ENCODE results near the gene AOC2.
A peak's percentile ranks its signal among the peaks of the same experiment; 100 is the strongest.

The AOC2 gene, protein sequence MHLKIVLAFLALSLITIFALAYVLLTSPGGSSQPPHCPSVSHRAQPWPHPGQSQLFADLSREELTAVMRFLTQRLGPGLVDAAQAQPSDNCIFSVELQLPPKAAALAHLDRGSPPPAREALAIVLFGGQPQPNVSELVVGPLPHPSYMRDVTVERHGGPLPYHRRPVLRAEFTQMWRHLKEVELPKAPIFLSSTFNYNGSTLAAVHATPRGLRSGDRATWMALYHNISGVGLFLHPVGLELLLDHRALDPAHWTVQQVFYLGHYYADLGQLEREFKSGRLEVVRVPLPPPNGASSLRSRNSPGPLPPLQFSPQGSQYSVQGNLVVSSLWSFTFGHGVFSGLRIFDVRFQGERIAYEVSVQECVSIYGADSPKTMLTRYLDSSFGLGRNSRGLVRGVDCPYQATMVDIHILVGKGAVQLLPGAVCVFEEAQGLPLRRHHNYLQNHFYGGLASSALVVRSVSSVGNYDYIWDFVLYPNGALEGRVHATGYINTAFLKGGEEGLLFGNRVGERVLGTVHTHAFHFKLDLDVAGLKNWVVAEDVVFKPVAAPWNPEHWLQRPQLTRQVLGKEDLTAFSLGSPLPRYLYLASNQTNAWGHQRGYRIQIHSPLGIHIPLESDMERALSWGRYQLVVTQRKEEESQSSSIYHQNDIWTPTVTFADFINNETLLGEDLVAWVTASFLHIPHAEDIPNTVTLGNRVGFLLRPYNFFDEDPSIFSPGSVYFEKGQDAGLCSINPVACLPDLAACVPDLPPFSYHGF

DNA sequence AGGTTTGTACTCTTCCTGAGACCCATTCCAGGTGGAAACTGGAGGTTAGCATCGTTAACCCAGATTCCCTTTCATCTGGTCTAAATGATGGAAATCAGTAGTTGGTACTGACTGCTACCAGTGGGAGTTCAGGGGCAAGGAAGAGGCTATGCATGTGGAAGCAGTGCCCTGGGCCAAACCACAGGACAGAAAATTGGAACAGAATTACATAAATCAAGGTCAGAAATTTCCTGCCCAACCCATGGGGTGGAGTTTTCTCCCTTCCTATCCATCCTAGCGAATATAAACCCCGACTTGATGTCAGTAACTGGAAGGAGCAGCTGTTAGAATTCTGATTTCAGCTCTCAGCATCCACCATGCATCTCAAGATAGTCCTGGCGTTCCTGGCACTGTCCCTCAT, at the start of gene AOC2:
AOC2 (plus strand) TSS at position 310 of the 400 bp plus-strand sequence; CDS start at position 357, 47 bp downstream.
- DNase-seq (ENCODE audit: low read depth, low spot score): no peak

DNA sequence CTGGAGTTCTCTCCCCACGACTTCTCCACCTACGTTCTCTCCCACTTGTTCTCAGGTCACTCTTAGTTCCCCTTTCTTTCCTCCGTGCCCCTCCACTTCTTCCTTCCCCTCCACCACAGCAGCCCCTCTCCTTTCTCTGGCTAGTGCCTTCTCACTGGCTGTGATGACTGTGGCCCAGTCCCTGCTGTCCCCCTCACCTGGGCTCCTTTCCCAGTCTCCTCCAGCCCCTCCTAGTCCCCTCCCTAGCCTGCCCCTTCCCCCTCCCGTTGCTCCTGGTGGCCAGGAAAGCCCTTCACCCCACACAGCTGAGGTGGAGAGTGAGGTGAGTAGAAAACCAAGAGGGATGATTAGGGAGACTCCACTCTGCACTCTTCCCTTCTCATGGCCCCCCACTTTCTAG, 49.3 kb upstream of the AOC2 start:
- no peak for DNase-seq (ENCODE audit: low read depth, low spot score)

DNA sequence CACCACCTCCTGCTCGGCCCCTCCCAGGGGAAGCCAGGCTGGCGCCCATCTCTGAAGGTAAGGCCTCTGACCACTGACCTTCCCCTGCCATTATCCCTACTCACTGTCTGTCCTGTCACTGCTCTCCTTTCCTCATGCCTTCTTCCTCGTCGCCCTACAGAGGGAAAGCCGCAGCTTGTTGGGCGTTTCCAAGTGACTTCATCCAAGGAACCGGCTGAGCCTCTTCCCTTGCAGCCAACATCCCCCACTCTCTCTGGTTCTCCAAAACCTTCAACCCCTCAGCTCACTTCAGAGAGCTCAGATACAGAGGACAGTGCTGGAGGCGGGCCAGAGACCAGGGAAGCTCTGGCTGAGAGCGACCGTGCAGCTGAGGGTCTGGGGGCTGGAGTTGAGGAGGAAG, 48.9 kb upstream of the AOC2 start:
- no peak for DNase-seq (ENCODE audit: low read depth, low spot score)

DNA sequence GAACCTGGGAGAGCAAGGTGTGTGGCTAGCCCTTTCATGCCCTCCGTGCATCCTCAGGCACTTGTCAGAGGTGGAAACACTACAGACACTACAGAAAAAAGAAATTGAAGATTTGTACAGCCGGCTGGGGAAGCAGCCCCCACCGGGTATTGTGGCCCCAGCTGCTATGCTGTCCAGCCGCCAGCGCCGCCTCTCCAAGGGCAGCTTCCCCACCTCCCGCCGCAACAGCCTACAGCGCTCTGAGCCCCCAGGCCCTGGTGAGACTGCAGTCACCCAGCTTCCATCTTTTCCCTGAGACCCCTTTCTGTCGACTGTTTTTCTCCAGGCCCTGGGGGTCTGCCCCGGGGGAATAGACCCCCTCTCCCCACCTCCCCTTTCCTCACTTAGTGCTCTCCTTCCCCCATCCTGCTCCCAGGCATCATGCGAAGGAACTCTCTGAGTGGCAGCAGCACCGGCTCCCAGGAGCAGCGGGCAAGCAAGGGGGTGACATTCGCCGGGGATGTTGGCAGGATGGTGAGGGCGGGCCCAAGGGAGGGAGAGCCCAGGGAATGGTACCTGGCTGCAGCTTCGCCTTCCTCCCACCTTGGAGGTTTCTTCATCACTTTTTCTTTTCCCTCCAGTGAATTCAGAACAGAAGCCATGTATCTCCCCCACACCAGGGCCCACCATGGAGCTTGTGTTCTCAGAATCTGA, 48.2 kb upstream of the AOC2 start:
- no peak for DNase-seq (ENCODE audit: low read depth, low spot score)

DNA sequence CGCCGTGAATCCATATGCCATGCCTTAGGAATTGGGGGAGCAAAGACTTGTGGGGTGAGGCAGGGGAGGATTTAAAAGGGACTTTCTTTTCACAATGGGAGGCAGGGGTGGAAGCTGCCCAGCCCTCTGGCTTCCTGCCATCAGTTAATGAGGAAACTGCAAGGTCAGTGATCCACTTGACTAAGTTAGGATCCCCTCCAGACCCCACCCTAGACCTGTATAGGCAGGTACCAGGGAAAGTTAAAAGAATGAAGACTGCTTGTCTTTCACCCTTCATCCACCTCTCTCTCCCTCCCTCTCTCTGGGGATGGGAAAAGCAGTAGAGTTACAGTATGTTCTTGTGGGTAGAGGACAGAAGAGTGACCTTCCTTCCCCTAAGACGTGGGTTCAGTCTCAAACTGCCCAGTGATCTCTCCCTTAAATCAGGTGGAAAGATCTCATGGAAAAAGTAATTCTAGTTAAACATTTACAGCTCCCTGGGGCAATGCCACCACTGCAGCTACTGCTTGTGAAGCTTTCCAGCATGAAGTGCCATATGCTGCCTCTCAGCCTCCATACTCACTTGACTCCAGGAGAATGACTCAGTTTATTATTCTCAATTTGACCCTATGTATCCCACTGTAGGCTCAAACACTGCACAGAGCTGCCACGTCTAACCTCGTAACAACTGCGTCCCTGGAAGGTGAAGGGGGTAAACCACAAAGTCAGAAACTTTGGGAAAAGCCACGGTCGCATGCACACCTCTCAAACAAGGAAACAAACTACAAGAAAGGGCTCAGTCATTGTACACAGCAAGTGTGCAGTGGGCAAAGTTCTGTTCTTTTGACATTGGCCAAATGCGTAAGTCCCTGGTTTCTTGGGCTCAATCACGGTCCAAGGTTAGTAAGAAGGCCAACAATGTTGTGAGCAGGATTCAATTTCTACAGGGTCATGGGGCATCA, 47.0 kb upstream of the AOC2 start:
- DNase-seq (ENCODE audit: low read depth, low spot score): no peak

DNA sequence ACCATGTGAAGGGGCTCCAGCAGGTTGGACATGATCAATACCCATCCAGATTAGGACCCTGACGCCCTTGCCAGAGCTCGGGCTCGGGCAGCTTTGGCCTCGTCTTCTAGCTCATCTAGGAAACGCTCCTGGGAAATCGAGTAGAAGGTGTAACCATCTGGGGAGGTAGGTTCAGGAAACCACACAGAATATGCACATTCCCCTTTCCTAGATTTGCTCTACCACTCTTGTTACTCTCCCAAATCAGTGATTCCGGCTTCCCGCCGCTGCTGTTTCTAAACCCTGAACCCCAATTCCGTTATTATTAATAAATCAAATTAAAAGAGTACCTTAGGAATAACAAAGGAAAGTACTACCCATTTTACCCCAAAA, 46.4 kb upstream of the AOC2 start:
- no peak for DNase-seq (ENCODE audit: low read depth, low spot score)

DNA sequence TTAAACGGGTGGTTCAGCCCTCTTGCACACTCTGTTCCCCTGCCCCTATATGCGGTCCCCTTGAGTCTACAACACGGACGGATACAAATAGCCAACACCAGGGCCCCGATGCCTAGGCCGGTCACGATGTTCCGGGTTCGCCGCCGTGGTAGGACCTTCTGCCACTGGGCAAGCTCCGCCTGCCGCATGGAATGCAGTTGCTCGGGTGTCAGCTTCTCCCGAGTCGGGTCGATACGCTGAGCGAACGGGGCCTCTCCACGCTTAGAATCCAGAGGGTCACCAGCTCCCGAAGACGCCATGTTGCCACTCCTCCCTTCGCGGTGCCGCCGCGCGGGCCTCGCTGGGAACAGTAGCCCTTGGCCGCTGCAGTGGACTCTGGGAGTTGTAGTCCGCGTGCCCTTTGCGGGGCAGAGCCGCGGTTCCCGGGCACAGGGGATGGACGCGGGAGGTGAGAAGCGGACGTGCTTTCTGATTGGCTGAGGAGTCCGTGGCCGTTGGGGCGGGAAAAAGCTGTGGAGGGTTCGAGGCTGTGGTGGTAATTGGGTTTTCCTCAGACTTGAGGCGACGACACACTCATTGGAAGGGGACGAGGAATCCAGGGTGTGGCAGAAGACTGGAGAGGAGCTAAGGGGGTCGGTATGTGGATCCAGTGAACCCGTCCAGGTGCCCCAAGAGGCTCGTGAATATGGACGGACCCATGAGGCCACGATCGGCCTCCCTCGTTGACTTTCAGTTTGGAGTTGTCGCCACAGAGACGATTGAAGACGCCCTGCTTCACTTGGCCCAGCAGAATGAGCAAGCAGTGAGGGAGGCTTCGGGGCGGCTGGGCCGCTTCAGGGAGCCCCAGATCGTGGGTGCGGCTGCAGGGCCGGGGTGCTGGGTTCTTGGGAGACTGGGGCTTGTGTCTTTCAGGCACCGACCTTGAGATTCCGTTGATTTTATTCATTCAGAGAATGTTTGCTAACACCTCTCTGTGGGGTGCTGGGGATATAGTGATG, 45.7 kb upstream of the AOC2 start, which contains the start of the genes CNTD1 and COA3:
CNTD1 (plus strand) TSS at position 479 of the 998 bp plus-strand sequence; CDS start at position 686, 207 bp downstream.
COA3 (minus strand) TSS at position 322 of the 998 bp plus-strand sequence; CDS start at position 299, 23 bp downstream.
- peak; percentile 94 for DNase-seq (ENCODE audit: low read depth, low spot score)

DNA sequence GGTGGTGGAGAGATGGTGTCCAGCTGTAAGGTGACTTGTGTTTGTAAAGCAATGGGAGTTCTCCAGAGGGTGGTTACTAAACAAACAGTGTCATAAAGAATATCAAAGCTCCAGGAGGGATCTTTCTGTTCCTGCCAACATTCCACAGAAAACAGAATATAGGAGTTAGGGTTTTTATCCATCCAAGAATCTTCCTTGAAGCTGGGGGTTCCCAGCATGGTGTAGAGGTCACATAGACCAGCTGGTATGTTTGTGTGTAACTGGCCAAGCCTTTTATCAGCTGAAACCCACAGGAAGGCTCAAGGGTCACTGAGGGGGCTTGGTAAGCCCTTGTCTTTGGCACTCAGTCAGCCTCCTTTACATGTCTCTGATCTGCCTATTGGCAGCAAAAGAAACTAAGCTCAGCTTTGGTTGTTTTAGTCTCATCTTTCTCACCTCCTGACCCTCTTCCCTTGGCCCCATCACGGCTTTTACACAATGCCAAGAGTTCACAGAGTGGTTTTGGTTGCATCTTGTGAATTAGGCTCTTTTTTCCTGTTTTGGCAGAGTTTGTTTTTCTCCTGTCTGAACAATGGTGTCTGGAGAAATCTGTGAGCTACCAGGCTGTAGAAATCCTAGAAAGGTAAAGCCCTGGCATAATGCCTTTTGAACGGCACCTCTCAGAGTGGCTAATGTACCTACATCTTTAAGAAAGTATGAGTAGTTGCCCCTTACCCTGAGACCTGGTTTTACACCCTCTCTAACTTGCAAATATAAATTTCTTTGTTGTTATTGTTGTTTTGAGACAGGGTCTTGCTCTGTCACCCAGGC, 41.1 kb upstream of the AOC2 start:
- peak; percentile 59 for DNase-seq (ENCODE audit: low read depth, low spot score)

DNA sequence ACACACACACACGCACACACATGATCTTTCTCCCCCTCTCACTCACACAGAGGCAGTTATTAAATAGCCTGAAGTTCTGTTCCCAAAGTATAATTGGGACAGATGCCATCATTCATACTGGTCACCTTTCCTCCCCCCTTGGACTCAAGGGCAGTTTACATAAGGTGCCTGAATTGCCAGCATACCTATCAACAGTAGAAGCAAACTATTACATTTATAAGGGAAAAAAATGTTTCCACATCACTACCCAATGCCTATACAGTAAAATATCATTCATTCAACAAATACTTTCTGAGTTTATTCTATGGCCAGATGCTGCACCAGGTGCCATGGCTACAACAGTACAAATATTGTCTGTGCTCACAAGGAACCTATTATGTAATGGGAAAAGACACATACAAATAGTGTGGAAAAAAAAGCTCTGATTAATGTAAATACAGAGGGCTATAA, 39.4 kb upstream of the AOC2 start:
- DNase-seq (ENCODE audit: low read depth, low spot score): no peak

DNA sequence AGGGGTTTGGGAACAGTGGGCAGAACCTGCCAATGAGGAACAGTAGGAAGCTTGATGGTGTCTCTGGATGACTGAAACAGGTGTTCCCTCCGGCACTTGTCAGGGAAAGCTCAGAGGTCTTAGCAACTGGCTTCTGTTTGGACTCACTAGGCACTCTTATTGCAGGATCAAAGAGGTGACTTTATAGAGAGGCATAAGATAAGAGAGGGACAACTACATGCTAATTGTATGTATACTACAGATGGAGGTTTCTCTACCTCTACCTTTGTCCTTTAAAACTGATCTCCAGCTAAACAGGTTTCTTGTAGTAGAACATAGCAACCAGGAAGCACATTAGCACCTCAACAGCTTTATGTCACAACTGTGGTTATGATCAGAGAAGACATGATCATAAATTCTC, 38.1 kb upstream of the AOC2 start:
- DNase-seq (ENCODE audit: low read depth, low spot score): no peak

DNA sequence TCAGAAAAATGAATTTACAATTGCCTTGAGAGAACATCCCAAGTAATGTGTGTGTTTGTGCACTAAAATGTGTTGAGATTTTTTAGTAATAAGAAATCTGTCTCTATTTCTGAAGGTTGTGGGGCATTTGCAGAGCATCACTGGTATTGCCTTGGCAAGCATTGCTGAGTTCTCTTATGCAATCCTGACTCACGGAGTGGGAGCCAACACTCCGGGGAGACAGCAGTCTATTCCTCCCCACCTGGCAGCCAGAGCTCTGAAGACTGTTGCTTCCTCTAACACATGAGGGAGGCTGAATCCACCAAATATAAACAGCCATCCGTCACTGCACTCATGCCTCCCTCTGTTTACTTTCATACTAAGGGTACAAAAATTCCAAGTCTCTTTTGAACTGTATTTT, 35.1 kb upstream of the AOC2 start:
- peak; percentile 62 for DNase-seq (ENCODE audit: low read depth, low spot score)

DNA sequence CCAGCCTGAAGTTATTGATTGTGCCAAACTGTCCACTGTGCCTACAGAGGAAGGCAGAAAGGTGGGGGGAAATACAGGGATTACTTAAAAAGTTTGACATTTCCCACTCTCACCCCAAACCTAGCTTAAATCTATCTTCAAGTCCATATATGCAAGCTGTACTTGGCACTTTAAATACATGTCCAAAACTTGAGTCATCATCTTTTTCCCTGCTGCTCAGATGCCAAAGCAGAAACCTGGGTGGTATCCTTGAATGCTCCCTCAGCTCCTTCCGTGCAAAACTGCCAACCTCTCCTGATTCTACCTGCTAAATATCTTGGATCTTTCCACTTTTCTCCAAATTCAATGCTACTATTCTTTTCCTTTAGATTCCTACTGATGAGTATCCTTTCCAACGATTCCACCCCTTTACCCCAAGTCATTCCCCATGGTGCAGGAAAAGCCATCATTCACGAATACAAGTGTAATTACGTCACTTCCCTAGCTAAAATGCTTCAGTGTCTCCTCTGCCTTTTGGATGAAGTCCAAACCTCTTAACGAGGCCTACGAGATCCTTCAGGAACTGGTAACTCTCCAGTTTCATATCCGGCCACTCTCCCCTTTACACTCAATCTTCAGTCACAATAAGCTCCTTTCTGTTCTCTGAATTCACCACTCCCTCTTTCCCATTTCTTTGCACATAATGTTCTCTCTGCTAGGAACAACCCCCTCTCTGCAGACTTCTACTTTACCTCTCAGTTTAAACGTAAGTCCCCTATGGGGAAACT, 29.6 kb upstream of the AOC2 start:
- DNase-seq (ENCODE audit: low read depth, low spot score): peak; percentile 89

DNA sequence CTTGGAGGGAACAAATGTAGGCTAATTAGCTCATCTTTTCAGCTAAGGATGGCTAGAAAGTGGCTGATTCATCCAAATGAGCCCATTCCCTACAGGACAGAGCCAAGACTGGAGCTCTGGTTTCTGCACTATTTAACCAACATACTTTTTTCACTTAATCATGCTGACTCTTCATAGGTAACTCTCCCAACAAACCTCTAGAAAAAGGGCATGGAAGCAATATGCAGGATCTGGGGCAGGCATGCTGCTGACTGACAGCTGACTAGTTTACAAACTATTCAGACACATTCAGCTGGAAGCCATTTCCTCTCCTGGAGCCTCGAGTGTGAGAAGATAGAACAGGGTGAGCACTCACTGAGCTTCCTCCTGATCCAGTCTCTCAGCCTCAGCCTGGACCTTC, 26.5 kb upstream of the AOC2 start:
- peak; percentile 46 for DNase-seq (ENCODE audit: low read depth, low spot score)

DNA sequence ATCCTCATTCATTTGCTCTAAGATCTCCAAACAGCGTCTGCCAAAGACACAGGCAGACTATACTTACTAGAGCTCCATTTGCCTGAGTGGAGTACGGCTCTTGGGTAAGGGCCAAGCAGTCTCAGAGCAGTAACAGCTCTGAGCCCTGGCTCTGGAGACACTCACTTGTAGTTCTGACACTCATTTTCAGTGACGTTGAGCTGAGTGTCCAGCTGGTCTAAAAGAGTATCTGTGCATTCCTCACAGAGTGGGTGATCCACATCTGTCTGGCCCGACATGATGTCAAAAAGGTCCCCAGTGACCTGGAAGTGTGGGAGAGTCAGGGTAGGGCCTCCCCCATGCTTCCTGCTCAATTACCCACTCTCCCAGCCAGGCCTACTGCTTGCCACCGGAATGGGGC, 26.0 kb upstream of the AOC2 start:
- no peak for DNase-seq (ENCODE audit: low read depth, low spot score)

DNA sequence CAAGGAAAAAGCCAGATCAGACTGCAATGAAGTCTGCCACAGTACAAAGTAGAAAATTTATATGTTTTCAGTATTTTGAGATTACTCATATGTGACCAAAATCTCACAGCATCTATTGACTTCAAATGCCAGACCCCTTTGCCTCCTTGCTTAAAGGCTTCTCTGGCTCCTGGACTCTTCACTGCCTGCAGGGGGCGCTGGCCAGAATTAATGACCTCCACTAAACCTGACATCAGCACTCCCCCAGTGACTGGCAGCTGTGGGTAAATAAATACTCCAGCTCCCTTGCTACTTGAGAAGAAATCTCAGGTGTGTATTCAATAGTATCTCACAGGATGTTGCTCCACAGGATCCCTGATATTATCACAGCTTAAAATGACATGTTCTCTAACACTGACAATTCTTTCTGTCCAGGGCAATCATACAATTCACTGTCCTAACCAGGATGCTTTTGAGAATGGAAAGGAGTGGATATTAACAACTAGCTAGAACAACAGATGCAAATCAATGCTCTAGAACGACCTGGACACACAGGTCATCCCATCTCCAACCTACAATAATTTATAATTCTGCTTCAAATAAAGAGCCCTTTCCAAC, 24.3 kb upstream of the AOC2 start:
- DNase-seq (ENCODE audit: low read depth, low spot score): peak; percentile 71

DNA sequence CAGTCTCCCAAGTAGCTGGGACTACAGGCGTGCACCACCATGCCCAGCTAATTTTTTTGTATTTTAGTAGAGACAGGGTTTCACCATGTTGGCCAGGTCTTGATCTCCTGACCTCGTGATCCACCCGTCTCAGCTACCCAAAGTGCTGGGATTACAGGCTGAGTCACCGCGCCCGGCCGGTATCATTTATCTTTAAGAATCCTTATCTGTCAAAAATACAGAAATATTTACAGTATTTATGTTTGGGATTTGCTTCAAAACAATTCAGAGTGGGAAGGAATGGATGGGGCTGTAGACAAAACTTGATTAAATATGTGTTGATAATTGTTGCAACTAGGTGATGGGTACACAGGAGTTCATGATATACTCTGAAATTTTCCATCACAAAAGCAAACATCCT, 23.2 kb upstream of the AOC2 start:
- DNase-seq (ENCODE audit: low read depth, low spot score): no peak

DNA sequence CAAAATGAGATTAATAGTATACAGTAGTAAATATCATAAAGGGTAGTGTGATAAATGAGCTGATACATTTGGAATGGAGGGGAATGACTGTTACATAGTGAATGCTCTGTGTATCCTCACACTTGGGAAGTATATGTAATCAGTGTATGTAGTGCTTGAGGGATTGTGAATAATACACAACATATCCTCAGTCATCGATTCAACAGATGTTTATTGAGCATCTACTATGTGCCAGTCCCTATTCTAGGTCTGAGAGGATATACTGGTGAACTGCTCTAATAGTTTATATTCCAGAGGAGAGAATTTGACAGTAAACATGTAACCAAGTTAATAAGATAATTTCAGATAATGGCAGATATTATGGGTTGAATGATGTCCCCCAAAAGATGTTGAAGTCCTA, 16.9 kb upstream of the AOC2 start:
- DNase-seq (ENCODE audit: low read depth, low spot score): no peak

DNA sequence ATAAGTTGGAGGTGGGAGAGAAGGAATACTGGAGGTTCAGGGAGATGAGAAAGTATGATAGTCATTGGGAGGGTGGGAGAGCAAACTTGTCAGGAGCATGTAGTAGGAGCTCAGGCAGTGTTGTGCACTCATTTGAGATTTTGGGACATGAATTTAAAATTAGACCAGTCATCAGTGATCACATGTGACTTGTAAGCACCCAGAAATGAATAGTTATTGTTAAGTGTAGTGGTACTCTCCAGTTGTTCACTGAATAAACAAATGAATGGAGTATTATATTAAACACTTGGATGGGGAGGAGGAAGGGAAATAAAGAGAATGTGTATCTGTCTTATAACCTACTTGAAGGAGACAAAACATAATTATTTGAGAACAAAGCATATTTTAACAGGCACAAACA, 13.4 kb upstream of the AOC2 start:
- no peak for DNase-seq (ENCODE audit: low read depth, low spot score)
